ENCODE results near the gene SCRN1.

Gene SCRN1

DNA sequence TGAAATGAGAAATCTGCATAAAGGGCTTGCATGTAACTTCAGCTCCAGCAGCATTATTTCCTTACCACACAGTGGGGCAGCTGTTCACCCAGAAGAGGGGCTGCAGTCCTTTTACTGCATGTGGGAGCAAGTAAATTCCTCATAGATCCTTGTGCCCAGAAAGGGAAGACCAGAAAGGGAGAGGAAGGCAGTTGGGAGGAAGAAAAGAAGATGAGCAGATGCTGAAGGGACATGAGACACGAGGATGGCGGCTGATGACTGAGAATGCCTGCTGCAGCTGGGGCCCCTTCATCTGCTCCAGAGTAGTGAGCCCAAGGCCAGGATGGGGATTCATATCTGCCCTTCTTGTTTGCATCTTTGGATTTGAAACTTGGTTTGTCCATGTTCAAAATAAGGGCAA lies 102.8 kb downstream of the SCRN1 start:
- no peak for DNase-seq

DNA sequence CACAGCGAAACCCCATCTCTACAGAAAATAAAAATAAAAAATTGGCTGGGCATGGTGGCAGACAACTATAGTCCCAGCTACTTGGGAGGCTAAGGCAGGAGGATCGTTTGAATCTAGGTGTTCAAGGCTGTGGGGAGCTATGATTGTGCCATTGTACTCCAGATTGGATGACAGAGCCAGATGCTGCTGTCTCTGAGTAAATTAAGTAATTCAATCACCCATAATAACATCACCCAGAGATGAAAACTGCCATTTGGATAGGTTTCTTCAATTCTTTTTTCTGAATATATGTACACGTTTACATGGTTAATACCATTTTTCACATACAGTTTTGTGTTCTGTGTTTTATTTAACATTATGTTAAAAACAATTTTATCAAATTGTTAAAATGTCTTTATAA lies 104.0 kb downstream of the SCRN1 start:
- DNase-seq: no peak

DNA sequence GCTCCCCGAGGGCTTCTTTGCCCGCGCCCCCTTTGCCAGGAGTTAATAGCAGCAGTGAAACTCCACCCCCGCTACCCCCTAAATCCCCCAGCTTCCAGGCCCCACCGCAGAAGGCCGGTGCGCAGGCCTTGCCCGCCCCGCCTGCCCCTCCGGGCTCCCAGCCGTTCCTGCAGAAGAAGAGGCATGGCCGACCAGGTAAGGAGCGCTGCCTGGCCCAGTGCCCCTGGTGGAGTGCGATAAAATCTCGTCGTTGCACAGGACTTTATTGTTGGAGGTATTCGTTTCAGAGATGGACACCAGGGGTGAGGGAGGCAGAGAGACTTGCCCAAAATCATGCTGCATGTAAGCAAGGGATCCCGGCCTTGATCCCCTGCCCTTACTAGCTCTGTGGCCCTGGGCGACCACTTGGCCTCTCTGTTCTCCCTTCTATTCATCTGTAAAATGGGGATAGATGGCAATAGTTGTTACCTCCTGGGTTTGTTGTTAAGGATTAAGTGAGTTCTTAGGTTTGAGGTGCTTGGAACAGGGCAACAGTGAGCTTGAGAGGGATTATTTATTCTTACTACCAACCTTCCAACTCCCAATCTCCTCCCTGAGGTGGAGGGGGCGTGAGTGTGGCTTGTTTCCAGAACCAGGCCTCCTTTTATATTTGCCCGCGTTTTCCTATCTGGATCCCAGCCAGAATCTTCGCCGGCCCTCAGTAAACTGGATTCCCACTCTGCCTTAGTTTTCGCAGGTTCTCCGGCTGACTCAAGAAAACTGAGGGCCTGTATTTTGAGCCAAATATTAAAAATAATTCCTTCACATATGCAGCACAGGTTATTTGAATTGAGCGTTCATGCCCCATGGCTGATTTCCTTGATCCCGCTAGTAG lies 105.0 kb downstream of the SCRN1 start:
- no peak for DNase-seq

DNA sequence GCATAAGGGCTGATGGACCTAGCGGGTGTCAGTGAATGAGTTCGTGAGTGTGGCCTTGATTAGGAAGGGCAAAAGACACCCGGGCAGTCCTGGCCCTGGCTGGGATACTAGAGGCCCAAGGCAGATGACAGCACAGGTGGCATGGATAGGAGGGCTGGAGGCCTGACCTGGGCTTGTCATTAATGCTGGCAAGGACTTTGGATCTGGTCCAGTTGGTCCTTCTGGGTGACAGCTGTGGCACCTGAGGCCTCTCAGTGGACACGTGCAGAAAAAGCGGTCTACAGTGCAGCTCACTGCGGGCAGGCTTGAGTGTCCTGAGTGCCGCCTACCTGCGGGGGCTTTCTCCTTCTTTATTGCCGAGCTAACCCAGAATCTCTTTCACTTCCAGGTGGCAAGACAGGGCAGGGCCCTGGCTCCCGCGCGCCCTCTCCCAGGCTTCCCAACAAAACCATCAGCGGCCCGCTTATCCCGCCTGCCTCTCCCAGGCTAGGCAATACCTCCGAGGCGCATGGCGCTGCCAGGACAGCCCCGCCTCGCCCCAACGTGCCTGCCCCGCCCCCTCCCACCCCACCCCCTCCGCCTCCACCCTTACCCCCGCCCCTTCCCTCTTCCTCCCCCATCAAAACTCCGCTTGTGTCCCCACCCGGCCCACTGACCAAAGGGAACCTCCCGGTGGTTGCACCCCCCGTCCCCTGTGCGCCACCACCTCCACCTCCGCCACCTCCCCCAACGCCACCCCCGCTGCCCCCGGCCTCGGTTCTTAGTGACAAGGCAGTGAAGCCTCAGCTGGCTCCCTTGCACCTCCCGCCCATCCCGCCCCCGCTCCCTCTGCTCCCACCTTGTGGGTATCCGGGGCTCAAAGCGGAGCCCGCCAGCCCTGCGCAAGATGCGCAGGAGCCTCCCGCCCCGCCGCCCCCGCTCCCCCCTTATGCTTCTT lies 105.9 kb downstream of the SCRN1 start:
- DNase-seq: no peak

DNA sequence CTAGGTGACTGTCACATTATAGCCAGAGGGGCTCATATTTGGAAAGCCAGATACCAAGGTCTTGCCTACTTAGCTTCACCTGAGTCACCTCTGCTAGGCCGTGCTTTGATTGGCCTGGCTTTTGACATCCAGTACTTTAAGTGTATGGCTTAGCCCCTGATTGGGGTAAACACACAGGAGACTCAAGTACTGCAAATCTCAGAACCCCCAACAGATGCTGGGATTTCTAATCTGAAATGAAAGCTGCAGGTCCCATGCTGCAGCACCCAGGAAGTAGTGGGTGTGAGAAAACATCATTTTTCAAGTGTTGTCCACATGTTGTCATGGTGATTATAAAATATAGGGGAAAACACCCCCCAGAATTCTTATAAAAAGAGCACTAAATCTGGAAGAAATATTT lies 107.1 kb downstream of the SCRN1 start:
- DNase-seq: no peak

GRCh38 chr7:29881724-29882123 lies 107.9 kb downstream of the SCRN1 start:
- DNase-seq: no peak

GRCh38 chr7:29879609-29880008 lies 110.0 kb downstream of the SCRN1 start:
- DNase-seq: no peak

DNA sequence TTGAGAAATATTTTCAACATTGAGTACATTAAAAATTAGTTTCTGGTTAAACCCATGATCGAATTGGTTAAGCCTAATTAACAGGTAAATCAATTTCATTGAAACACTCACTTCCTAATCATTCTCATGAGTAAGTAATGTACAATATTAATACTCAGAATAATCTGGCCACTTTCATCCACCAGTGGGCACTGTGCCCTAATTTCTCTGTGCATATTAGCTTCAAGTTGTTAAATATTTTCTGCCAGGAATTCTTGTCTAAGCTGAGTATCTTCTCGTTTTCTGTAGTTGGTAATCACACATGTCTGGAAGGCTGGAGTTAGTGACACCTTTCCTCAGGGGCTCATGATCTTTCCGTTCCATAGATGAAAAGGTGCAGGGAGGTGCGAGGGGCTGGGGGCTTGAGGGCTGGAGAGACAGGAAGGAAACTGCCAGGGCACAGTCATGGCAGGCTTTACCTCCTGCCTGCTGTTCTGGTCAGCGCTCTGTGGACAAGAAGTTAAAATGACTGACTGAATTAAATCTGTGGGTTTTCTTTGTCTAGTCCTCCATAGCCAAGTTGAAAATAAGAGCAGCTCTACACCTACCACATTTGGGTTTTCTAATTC lies 111.4 kb downstream of the SCRN1 start:
- DNase-seq: no peak

- no peak for DNase-seq
These were observed 112.4 kb downstream of the SCRN1 start for GRCh38 chr7:29877196-29877595.

DNA sequence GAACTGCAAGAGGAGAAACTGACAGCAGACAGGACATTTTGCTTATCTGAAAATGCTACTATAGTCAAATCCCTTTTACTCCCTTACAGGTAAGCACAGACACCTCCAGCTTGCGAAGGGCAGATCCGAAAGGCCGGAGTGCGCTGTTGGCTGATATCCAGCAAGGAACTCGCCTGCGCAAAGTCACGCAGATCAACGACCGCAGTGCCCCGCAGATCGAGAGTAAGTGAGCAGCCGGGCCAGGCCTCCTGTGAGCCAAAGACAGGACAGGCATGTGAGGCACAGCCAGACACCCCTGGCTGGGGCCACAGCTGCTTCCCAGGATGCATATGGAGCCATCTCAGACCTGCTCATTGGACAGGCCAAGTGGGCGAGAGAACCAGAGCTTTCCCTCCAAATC lies 113.9 kb downstream of the SCRN1 start:
- DNase-seq: no peak

- DNase-seq: no peak
These were observed 115.8 kb downstream of the SCRN1 start for GRCh38 chr7:29873644-29874294.

DNA sequence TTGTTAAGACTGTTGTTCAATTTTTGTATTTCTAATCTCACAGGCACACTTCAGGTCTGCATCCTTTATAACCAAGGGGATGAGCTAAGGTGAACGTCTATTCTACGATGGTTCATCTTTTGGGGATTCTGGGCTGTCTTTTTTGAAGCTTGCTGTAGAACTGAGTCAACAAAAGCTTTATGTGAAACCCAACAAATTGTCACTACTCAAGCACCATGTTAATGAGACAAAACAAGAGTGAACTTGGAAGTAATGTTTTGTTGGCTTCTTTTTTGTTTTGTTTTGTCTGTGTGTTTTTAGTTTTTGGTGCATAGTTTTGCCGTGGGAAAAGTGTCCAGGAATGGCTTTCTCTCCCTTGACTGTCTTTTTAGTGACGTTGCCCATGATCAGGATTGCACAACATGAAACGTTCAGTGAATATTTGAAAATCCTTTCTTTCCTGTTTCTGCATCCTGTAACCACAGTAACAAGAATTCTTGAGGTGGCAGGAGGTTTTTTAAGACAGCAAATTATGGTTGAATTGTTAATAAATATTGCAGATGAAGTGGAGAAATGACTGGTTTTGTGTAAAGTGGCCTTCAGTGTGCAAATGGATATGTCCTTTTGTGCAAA lies 117.7 kb downstream of the SCRN1 start:
- no peak for DNase-seq

Data from activated CD4-positive, CD25-positive, alpha-beta regulatory T cell (primary cell).